Suprapubic skin (tissue), 3 donors: ENCODE data around the gene SETBP1.

Experiments
- CTCF ChIP-seq, 2 donors: fragments of 200-600 bp in 1 of 2; fragments of 450-650 bp in 1 of 2; sonication (generic) in 1 of 2; IDR thresholded peaks; one replicate each; pipeline ENCODE4 v1.5.1; 2016 to 2019; ENCODE audit warnings: antibody characterized with exemption in 2 of 2, mild to moderate bottlenecking in 1 of 2, moderate library complexity in 1 of 2
- POLR2A ChIP-seq, 2 donors: fragments of 450-650 bp; IDR thresholded peaks; one replicate each; pipeline ENCODE4 v1.6.1; 2017; ENCODE audit warnings: antibody characterized with exemption in 2 of 2, mild to moderate bottlenecking in 2 of 2, moderate library complexity in 2 of 2

GRCh38 chr18:44988821-44989587, 308.3 kb downstream of the SETBP1 start:
- TF ChIP-seq CTCF (IDR thresholded peaks at IDR 0.05): no peak
- TF ChIP-seq POLR2A (IDR thresholded peaks at IDR 0.05): no peak
